Lower leg skin (tissue), 4 donors: ENCODE results near the gene PROM1. TPM values are rescaled to one million over a fixed set of nuclear protein-coding genes. Genes with fewer than 3 reads are reported as not detected.

Experiments
- DNase-seq, 2 donors: peaks; one replicate each; pipeline ENCODE4 v3.0.0-alpha.2; 2019; ENCODE audit warnings: low spot score in 2 of 2
- H3K4me3 ChIP-seq: fragments of 200-600 bp; sonication (generic); 2 replicates; pipeline ENCODE4 v1.5.1; 2017; ENCODE audit warnings: mild to moderate bottlenecking, low read depth; ENCODE audit not compliant: poor library complexity, severe bottlenecking
- POLR2A ChIP-seq, 2 donors: fragments of 450-650 bp; IDR thresholded peaks; one replicate each; pipeline ENCODE4 v1.6.1; 2016 to 2017; ENCODE audit warnings: antibody characterized with exemption in 2 of 2, mild to moderate bottlenecking in 1 of 2, moderate library complexity in 1 of 2
- WGBS, 2 donors: methylation state at CpG; one replicate each; pipeline ENCODE4 v1.1.5; 2018; 5-methylcytosine and 5-hydroxymethylcytosine counted together
- intact Hi-C: fragments of 100-400 bp; cut with DNase I; formaldehyde crosslinking; loops from one replicate; pipeline ENCODE4 v1.15.0; 2023; ENCODE audit warnings: low total_unique reads
- total RNA-seq, 4 donors: library from RNA; depleted of rRNA; stranded (reverse); fragments of >200 nt; gene quantifications; one replicate each; pipeline ENCODE4 v1.1.0, GENCODE V29; 2016
- TF ChIP-seq, protein P1 (sequence below), 3 donors: fragments of 450-650 bp; IDR thresholded peaks; one replicate each; pipeline ENCODE4 v1.5.1; 2016; ENCODE audit warnings: antibody characterized with exemption in 3 of 3, mild to moderate bottlenecking in 3 of 3, moderate library complexity in 2 of 3

PROM1 gene
- total RNA-seq, 4 donors from 2014 or later = 1.3 to 7.6 (median 2.9) TPM

DNA sequence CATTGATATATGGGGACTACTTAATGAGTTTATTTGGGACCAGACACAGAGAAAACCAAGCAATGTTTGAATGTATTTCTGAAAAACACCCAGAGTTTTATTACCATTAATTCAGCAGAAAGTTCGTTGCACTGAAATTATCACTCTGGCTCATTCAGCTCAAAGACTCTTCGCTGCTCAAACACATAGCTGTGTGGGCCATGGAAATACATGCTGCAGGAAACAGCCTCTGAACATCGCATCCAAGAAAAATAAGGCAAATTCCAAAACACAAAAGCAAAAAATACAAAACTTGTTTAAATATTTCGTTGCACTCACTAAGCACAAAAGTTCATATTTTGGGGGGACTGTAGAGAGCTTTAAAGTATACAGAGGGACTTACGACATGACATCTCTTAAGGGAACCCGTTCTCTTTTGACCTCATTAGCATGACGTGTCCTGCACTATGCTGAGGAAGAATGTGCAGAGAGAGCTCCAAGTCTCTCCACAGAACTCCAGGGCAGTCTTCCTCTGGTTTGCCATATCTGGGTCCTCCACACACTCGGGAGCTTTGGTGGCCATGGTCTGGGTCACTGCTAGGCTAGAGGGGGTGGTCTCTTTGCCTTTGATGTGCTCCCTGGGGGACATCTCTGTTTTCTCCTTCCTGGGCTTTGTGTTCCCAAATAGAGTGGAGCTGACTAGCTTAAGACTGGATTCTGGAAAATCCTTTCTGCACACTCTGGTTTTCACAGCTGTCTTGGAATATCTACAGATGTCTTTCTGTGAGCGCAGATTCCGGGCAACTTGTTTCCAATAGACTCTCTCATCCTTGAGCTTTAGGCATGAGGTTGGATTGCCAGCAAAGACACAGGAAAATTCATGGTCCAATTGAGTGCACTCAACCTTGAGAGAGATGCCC lies 148.1 kb downstream of the PROM1 start:
- DNase-seq = no peak
- no peak for TF ChIP-seq POLR2A (IDR thresholded peaks at IDR 0.05)
- TF ChIP-seq, protein P1, sequence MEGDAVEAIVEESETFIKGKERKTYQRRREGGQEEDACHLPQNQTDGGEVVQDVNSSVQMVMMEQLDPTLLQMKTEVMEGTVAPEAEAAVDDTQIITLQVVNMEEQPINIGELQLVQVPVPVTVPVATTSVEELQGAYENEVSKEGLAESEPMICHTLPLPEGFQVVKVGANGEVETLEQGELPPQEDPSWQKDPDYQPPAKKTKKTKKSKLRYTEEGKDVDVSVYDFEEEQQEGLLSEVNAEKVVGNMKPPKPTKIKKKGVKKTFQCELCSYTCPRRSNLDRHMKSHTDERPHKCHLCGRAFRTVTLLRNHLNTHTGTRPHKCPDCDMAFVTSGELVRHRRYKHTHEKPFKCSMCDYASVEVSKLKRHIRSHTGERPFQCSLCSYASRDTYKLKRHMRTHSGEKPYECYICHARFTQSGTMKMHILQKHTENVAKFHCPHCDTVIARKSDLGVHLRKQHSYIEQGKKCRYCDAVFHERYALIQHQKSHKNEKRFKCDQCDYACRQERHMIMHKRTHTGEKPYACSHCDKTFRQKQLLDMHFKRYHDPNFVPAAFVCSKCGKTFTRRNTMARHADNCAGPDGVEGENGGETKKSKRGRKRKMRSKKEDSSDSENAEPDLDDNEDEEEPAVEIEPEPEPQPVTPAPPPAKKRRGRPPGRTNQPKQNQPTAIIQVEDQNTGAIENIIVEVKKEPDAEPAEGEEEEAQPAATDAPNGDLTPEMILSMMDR (IDR thresholded peaks at IDR 0.05) = no peak
- intact Hi-C loops = no loop called here
- no peak overlapping the region for H3K4me3 ChIP-seq
- WGBS, 2 donors = 51 to 67% methylated on average over 10 of the region's 10 CpGs

DNA sequence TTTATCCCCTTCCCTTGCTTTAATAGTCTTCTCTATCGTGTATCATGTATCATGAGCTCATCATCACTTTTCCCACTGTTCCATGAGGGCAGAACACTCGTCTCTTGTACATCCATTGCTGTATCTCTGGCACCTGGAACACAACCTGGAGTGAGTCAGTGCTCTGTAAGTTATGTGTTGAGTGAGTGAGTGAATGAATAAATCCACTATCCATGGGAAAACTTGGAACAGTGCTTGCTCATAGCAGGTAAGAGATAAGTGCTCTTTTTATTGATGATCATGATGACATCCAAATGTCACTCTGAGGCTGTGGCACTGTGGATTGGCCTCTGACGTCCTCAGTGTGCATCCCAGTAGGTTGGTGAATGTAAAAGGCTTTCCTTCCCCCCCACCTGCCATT lies 149.6 kb downstream of the PROM1 start:
- DNase-seq = no peak
- no peak for TF ChIP-seq POLR2A (IDR thresholded peaks at IDR 0.05)
- TF ChIP-seq, protein P1 (IDR thresholded peaks at IDR 0.05) = no peak
- intact Hi-C loops = no loop called here
- H3K4me3 ChIP-seq = no peak overlapping the region
- WGBS, 2 donors = 59 to 68% methylated on average over 3 of the region's 3 CpGs

DNA sequence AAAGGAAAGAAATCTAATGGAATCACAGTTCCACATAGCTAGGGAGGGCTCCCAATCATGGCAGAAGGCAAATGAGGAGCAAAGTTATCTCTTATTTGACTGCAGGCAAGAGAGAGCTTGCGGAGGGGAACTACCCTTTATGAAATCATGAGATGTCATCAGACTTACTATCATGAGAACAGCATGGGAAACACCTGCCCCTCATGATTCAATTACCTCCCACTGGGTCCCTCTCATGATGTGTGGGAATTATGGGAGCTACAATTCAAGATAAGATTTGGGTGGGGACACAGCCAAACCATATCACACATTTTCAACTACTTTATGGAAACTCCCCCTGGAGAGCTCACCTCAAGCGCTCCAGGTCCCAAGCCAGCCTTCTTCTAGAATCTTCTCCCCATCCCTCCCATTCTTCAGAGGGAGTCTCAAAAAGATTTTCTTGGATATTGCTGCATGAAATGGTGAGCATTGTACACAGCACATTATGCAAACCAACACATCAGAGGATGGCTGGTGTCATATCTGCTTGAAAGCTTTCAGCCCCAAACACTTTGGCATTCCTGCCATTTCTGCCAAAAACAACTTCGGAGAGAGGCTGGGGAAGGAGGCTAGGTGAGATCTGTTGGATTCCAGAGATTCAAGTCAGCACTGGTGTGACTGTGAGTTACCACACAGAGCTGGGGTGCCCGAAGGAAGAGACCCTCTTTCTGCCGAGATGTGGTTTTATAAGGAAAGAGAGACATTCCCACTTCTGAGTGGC lies 152.2 kb downstream of the PROM1 start:
- 82 to 86% methylated on average over 5 of the region's 5 CpGs for WGBS, 2 donors

DNA sequence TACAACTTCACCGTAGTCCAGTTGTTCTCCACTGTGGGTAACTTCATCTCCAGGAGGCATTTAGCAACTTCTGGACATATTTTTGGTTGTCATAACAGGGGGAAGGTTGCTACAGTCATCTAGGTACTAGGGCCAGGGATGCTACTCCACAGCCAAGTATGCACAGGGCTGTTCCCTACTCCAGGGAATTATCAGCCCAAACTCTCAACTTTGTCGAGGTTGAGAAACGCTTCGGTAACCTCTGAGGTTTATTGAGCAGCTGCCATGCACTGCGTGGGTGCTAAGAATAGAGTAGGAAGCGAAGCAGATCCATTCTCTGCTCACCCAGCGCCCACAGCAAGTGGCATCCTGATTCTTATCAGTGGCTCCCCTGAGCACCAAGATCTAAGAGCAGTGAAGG lies 153.5 kb downstream of the PROM1 start:
- intact Hi-C loops = no loop called here
- TF ChIP-seq, protein P1 (IDR thresholded peaks at IDR 0.05) = no peak
- TF ChIP-seq POLR2A (IDR thresholded peaks at IDR 0.05) = no peak
- no peak for DNase-seq
- no peak overlapping the region for H3K4me3 ChIP-seq
- WGBS, 2 donors = 60 to 66% methylated on average over 7 of the region's 7 CpGs

More for the DNA sequence above, 152.2 kb downstream of the PROM1 start:
- intact Hi-C loops = no loop called here
- H3K4me3 ChIP-seq = no peak overlapping the region
- TF ChIP-seq, protein P1 (IDR thresholded peaks at IDR 0.05) = no peak
- no peak for TF ChIP-seq POLR2A (IDR thresholded peaks at IDR 0.05)
- DNase-seq = no peak

DNA sequence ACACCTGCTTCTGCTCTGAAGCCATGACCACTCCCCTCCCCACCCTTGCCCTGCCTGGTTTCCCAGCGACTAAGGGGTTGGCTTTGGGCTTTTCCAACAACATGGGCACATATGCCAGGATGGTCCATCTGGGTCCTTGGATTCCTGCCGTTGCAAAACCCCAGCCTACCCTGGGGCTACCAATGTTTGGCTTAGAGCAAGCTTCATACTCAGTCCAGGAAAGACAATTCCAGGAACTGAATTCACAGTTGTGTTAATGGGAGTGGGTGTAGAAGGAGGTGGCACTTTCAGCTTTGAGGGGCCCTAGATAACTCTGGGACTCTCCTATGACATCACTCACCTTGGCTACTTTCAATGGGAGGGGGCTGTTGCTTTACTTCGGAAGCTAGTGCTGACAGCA lies 154.3 kb downstream of the PROM1 start:
- no peak for TF ChIP-seq POLR2A (IDR thresholded peaks at IDR 0.05)
- TF ChIP-seq, protein P1 (IDR thresholded peaks at IDR 0.05) = no peak
- 28 to 40% methylated on average over 3 of the region's 3 CpGs for WGBS, 2 donors
- DNase-seq = no peak
- no peak overlapping the region for H3K4me3 ChIP-seq
- intact Hi-C loops = no loop called here
